HG03571 (cell line): Measurements from ENCODE around the gene FST.

Experiments used
- ATAC-seq: cut with Tn5 transposase; IDR thresholded peaks from one replicate; pipeline ENCODE4 v1.9.1; 2021; ENCODE audit not compliant: unreplicated experiment

The FST gene

GRCh38 chr5:53472720-53473510 lies 7.5 kb upstream of the FST start:
- no peak for ATAC-seq

- no peak for ATAC-seq
Measured at GRCh38 chr5:53473633-53474032, 6.8 kb upstream of the FST start.

GRCh38 chr5:53475320-53475719 lies 5.1 kb upstream of the FST start:
- no peak for ATAC-seq

- no peak for ATAC-seq
Measured at GRCh38 chr5:53476019-53476418, 4.4 kb upstream of the FST start.

GRCh38 chr5:53476531-53477480 lies 3.6 kb upstream of the FST start:
- ATAC-seq: no peak

- ATAC-seq: no peak
Measured at GRCh38 chr5:53478411-53479044, 1.9 kb upstream of the FST start.

- no peak for ATAC-seq
Measured at GRCh38 chr5:53479045-53479589, 1.3 kb upstream of the FST start.

GRCh38 chr5:53479590-53480415 lies 626 bp upstream of the FST start:
- ATAC-seq: no peak

GRCh38 chr5:53481159-53481886 lies 894 bp downstream of the FST start:
- ATAC-seq: no peak

GRCh38 chr5:53481887-53482716 lies 1.7 kb downstream of the FST start:
- ATAC-seq: peak; percentile 62

- no peak for ATAC-seq
Measured at GRCh38 chr5:53482717-53483638, 2.5 kb downstream of the FST start.

- ATAC-seq: no peak
Measured at GRCh38 chr5:53487436-53487835, 7.0 kb downstream of the FST start.

- no peak for ATAC-seq
Measured at GRCh38 chr5:53488195-53488722, 7.8 kb downstream of the FST start.

- ATAC-seq: no peak
Measured at GRCh38 chr5:53490747-53491146, 10.3 kb downstream of the FST start.

- ATAC-seq: no peak
Measured at GRCh38 chr5:53501054-53501453, 20.6 kb downstream of the FST start.

GRCh38 chr5:53503562-53504218 lies 23.3 kb downstream of the FST start:
- ATAC-seq: no peak

GRCh38 chr5:53507013-53507412 lies 26.6 kb downstream of the FST start:
- ATAC-seq: no peak
